Skin of body (tissue), 2 donors: ENCODE measurements around the gene DNAJC6. TPM values are rescaled to one million over a fixed set of nuclear protein-coding genes. Genes with fewer than 3 reads are reported as not detected.

ENCODE experiments used
- small RNA-seq: library from RNA; depleted of rRNA; stranded (forward); fragments of <200 nt; gene quantifications from one replicate; pipeline ENCODE3, GENCODE V24; 2014; ENCODE audit warnings: low replicate concordance
- total RNA-seq: library from RNA; depleted of rRNA; stranded (reverse); fragments of >200 nt; gene quantifications from one replicate; pipeline ENCODE4 v1.2.3, GENCODE V29; 2014

Gene DNAJC6
- total RNA-seq, 1 donor from 2014 or later: 7.7 TPM

Small RNA genes lying within 50 kb of the gene (small RNA-seq; reads per million reads assigned to genes)
- gene COX6CP13: not detected
- not detected for gene RNU2-15P

Other genes with a start within 250 kb of the DNAJC6 start
- 18.9 TPM for gene AK4, start 161.3 kb upstream of the DNAJC6 start, total RNA-seq
- gene LEPR, start 111.1 kb downstream of the DNAJC6 start, total RNA-seq: 17.6 TPM
- gene LEPROT, start 111.1 kb downstream of the DNAJC6 start, total RNA-seq: 45.6 TPM